HCT116 (cell line): ENCODE data around the gene WAPL.

Experiments used
- EGR1 ChIP-seq: IDR thresholded peaks from 2 replicates; pipeline ENCODE4 v1.6.1; 2012; ENCODE audit warnings: low read depth
- EZH2 ChIP-seq: fragments of 200-600 bp; sonication (generic); IDR thresholded peaks from 2 replicates; pipeline ENCODE4 v1.6.1; 2017; ENCODE audit warnings: antibody characterized with exemption, mixed run types
- JUND ChIP-seq: IDR thresholded peaks from 2 replicates; pipeline ENCODE4 v1.6.1; 2012
- POLR2A ChIP-seq: IDR thresholded peaks from 2 replicates; pipeline ENCODE4 v1.7.0; 2011; ENCODE audit warnings: borderline replicate concordance; ENCODE audit not compliant: insufficient read depth, insufficient read length; ENCODE audit errors: extremely low read depth
- TF ChIP-seq, protein P1 (sequence below): IDR thresholded peaks from 2 replicates; pipeline ENCODE4 v1.6.1; 2012; ENCODE audit warnings: low read depth
- TF ChIP-seq, protein P2 (sequence below), 3 experiments: fragments of 200-600 bp in 1 of 3; sonication (generic) in 1 of 3; IDR thresholded peaks in 2 of 3; conservative IDR thresholded peaks in 1 of 3; 2 replicates each; pipeline ENCODE4 v1.5.1; 2012 to 2017; ENCODE audit warnings: low read depth in 2 of 3, low read length in 2 of 3, antibody characterized with exemption in 1 of 3, borderline replicate concordance in 1 of 3, control low read depth in 1 of 3, mild to moderate bottlenecking in 1 of 3, mixed read lengths in 1 of 3, mixed run types in 1 of 3, moderate library complexity in 1 of 3; ENCODE audit not compliant: insufficient read depth in 1 of 3

DNA sequence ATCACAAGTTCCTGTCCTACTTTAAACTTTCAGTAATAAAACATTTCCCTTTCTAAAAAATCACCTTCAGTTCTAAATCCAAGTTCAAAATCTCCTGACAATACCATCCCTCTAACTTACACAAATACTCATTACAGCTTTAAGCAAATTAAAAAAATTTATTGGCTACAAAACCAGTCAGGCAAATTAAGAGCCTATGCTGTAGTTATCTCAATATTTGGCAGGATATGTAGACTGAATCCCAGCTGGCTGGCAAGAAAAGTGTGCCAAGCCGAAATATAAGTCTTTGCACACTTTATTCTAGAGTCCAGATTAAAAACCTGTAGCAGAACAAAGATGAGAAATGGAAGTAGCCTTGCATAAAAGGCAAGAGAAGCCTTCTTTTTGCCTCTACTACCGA is 9.5 kb downstream of the WAPL start:
- TF ChIP-seq JUND (no peak), EZH2 (no peak), POLR2A (no peak), EGR1 (no peak)
- TF ChIP-seq, protein P1, sequence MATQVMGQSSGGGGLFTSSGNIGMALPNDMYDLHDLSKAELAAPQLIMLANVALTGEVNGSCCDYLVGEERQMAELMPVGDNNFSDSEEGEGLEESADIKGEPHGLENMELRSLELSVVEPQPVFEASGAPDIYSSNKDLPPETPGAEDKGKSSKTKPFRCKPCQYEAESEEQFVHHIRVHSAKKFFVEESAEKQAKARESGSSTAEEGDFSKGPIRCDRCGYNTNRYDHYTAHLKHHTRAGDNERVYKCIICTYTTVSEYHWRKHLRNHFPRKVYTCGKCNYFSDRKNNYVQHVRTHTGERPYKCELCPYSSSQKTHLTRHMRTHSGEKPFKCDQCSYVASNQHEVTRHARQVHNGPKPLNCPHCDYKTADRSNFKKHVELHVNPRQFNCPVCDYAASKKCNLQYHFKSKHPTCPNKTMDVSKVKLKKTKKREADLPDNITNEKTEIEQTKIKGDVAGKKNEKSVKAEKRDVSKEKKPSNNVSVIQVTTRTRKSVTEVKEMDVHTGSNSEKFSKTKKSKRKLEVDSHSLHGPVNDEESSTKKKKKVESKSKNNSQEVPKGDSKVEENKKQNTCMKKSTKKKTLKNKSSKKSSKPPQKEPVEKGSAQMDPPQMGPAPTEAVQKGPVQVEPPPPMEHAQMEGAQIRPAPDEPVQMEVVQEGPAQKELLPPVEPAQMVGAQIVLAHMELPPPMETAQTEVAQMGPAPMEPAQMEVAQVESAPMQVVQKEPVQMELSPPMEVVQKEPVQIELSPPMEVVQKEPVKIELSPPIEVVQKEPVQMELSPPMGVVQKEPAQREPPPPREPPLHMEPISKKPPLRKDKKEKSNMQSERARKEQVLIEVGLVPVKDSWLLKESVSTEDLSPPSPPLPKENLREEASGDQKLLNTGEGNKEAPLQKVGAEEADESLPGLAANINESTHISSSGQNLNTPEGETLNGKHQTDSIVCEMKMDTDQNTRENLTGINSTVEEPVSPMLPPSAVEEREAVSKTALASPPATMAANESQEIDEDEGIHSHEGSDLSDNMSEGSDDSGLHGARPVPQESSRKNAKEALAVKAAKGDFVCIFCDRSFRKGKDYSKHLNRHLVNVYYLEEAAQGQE = no peak
- TF ChIP-seq, protein P2, sequence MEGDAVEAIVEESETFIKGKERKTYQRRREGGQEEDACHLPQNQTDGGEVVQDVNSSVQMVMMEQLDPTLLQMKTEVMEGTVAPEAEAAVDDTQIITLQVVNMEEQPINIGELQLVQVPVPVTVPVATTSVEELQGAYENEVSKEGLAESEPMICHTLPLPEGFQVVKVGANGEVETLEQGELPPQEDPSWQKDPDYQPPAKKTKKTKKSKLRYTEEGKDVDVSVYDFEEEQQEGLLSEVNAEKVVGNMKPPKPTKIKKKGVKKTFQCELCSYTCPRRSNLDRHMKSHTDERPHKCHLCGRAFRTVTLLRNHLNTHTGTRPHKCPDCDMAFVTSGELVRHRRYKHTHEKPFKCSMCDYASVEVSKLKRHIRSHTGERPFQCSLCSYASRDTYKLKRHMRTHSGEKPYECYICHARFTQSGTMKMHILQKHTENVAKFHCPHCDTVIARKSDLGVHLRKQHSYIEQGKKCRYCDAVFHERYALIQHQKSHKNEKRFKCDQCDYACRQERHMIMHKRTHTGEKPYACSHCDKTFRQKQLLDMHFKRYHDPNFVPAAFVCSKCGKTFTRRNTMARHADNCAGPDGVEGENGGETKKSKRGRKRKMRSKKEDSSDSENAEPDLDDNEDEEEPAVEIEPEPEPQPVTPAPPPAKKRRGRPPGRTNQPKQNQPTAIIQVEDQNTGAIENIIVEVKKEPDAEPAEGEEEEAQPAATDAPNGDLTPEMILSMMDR (IDR thresholded peaks at IDR 0.05 in 2 of 3, conservative IDR thresholded peaks at IDR 0.05 in 1 of 3; ENCODE audit: borderline replicate concordance in 1 of 3, insufficient read depth in 1 of 3, low read depth in 2 of 3, low read length in 2 of 3) = no peak
